Kidney tubule cell (primary cell): Measurements from ENCODE around the gene TOR4A.
A peak's percentile ranks its signal among the peaks of the same experiment; 100 is the strongest.

Source experiments
- DNase-seq: peaks from one replicate; pipeline ENCODE4 v3.0.0-alpha.2; 2018; ENCODE audit warnings: low spot score

Gene TOR4A

GRCh38 chr9:137252555-137253506 lies 24.7 kb upstream of the TOR4A start:
- no peak for DNase-seq

DNA sequence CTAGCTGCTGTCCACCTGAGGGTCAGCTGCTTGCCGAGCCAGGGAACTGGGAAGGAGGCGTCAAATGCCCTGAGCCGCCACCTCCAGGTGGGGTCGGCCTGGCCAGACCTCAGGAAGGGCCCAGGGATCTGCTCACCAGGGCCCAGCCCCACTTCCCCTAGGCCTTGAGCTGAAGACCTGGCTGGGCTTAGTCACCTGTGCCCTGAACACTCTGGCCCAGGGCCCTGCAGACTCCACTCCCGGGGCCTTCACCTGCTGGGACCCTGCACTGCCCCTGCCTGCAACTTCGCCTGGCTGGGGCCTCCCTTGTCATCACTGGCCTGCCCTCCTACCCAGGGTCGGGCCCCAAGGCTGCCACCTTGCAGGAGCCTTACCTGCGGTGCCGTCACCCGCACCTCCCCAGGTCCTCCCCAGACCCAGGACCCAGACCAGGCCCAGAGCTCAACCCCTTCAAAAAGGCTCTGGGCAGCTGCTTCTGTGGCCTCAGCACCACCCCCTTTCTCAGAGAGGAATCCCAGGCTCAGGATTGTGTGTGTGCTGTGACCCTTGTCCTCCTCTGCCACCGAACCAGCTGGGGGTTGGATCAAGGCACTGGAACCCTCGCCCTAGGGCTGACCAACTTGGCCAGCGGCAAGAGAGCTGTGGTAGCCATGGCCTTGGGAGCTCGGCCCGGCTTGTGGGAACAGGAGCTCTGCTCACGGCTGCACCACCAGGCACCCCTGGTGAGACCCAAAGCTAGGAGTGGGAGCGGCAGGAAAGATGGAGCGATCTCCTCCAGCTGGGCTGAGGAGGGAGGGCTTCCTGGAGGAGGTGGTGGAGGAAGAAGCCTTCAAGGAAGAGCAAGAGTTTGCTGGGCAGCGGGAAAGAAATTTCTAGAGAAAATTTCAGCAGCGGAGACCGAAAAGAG lies 23.6 kb upstream of the TOR4A start:
- DNase-seq: peak; percentile 30

- DNase-seq: peak; percentile 90
These were observed 22.7 kb upstream of the TOR4A start, which contains the start of gene NELFB for GRCh38 chr9:137254624-137255447. TSS of gene NELFB (plus strand) at chr9:137255327.

GRCh38 chr9:137255448-137256114 lies 21.9 kb upstream of the TOR4A start:
- DNase-seq: peak; percentile 58

GRCh38 chr9:137256362-137256761 lies 21.2 kb upstream of the TOR4A start:
- no peak for DNase-seq

DNA sequence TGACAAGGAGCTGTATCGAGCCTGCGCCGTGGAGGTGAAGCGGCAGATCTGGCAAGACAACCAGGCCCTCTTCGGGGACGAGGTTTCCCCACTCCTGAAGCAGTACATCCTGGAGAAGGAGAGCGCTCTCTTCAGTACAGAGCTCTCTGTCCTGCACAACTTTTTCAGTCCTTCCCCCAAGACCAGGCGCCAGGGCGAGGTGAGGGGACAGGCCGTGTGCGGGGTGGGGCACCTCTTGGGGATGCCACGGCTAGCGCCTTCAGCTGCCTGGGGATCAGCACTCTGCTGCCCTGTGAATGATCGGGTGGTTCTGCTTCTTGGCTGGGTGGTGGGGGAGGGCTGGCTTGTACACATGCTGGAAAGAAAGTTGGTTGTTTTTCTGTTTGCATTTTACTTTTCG lies 20.7 kb upstream of the TOR4A start:
- no peak for DNase-seq

GRCh38 chr9:137262173-137262908 lies 15.2 kb upstream of the TOR4A start:
- peak; percentile 33 for DNase-seq

DNA sequence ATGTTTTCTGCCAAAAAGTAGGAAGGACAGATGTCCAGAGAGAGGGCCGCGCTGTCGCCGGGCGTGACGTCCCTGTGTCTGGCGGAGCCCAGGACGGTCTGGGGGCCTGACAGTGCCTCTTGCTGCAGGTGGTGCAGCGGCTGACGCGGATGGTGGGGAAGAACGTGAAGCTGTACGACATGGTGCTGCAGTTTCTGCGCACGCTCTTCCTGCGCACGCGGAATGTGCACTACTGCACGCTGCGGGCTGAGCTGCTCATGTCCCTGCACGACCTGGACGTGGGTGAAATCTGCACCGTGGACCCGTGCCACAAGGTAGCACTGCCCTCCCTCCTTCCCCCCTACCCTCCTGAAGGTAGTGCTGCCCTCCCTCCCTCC lies 14.6 kb upstream of the TOR4A start:
- no peak for DNase-seq

DNA sequence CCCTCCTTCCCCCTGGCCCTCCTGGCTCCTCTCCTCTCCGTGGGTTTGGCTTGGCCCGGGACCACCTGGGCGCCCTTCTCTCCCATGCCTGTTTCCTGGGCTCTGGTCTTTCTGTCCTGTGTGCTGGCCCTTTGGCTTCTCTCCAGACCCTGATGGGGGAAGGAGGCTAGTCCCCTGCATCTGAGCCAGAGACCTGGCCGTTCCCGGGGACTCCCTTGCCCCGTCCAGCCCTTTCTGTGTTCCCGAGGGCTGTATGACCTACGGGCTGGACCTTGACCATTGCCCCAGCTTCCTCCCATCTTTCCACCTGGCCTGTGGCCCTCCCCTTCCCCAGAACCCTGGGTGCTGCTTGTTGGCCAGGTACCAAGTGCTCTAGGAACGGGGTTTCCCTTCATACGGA lies 14.0 kb upstream of the TOR4A start:
- DNase-seq: no peak

DNA sequence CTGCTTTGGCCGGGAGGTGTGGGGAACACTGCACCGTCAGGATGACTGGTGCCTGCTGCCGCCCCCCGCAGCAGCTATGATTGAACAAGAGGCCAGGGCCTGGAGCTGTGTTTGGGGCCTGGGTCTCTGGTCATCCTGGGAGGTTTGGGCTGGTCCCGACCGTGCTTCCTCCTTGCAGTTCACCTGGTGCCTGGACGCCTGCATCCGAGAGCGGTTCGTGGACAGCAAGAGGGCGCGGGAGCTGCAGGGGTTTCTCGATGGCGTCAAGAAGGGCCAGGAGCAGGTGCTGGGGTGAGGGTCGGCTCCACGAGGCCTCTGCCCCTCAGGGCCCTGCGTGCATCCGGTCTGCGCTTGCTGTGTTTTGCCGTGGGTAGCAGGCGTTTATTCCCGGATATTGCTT lies 13.5 kb upstream of the TOR4A start:
- no peak for DNase-seq

DNA sequence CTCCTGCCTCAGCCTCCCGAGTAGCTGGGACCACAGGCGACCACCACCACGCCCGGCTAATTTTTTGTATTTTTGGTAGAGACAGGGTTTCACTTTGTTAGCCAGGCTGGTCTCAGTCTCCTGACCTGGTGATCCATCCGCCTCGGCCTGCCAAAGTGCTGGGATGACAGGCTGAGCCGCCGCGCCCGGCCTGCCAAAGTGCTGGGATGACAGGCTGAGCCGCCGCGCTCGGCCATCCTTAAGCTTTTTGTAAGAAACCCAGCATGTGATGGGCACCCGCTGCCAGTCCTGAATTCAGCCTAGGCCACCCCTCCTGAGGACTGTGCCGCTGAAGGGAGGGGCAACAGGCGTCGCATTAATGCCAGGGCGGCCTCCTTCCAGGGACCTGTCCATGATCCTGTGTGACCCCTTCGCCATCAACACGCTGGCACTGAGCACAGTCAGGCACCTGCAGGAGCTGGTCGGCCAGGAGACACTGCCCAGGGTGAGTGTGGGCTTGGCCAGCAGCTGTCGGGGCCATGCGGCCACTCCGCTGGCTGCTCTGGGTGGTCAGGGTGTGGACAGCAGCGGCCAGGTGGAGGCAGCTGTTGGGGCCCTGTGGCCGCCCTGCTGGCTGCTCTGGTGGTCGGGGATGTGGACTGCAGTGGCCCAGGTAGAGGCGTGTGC lies 11.9 kb upstream of the TOR4A start:
- DNase-seq: no peak

GRCh38 chr9:137266162-137266527 lies 11.4 kb upstream of the TOR4A start:
- DNase-seq: no peak

- no peak for DNase-seq
These were observed 10.7 kb upstream of the TOR4A start for GRCh38 chr9:137266585-137267453.

DNA sequence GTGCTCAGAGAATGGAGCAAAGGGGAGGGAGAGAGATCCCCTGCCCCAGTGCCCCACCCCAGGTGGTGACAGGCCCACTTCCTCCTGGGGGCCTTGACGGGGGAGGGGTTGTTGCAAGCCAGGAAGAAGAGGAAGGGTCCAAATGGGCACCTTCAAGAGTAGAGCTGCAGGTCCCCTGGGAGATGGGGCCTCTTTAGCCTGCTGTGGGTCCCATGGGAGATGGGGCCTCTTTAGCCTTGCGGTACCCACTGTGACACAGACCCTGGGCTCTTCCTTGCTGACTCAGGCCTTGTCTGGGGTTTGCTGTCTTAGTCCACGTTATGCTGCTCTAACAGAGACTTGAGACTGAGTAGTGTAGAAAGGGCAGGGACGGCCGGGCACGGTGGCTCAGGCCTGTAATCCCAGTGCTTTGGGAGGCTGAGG lies 9.6 kb upstream of the TOR4A start:
- no peak for DNase-seq

GRCh38 chr9:137268538-137269201 lies 8.9 kb upstream of the TOR4A start:
- DNase-seq: no peak

GRCh38 chr9:137269231-137269772 lies 8.2 kb upstream of the TOR4A start:
- DNase-seq: no peak

GRCh38 chr9:137270929-137271695 lies 6.4 kb upstream of the TOR4A start:
- no peak for DNase-seq

DNA sequence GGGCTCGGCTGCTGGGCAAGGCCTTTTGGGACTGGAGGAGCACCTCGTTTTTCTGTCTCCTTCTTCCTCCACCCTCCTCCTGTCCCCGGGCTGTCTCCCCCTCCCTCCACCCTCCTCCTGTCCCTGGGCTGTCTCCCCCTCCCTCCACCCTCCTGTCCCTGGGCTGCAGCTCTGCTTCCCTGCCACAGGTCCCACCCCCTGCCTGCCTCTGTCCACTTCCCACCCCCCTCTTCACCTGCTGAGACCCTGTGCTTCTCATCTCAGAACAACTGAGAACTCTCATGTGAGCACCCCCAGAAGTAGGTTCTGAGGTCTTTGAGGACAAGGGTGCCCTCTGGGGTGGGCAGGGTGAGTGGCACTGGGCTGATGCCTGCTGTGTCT lies 5.8 kb upstream of the TOR4A start:
- DNase-seq: no peak
